Mammary epithelial cell (primary cell): ENCODE results near the gene CSF2RB.

Experiments used
- EZH2 ChIP-seq: IDR thresholded peaks from 2 replicates; pipeline ENCODE4 v1.6.1; 2012; ENCODE audit warnings: low read length, inconsistent platforms, borderline replicate concordance
- TF ChIP-seq, protein P1 (sequence below), 2 donors: IDR thresholded peaks in 1 of 2; conservative IDR thresholded peaks in 1 of 2; 2 replicates each; pipeline ENCODE4 v1.5.1; 2011 to 2012; ENCODE audit warnings: inconsistent platforms in 2 of 2, low read length in 2 of 2, mild to moderate bottlenecking in 2 of 2, control low read depth in 1 of 2, low read depth in 1 of 2; ENCODE audit not compliant: insufficient read depth in 1 of 2; ENCODE audit errors: extremely low read depth in 1 of 2

DNA sequence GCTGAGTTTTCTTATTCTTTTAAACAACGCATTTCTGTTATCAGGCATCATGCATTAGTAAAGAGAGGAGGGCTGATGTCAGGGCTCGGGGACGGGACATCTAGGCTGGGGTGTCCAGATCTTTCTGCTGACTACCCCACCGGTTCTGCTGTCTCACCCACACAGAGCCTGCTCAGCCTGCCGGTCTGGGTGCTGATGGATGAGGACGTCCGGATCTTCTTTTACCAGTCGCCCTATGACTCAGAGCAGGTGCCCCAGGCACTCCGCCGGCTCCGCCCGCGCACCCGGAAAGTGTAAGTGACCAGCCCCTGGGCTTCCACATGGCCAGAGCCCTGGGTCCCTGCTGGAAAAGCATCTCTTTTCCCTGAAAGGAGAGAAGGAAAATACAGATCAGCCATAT, 43.2 kb upstream of the CSF2RB start:
- TF ChIP-seq, protein P1, sequence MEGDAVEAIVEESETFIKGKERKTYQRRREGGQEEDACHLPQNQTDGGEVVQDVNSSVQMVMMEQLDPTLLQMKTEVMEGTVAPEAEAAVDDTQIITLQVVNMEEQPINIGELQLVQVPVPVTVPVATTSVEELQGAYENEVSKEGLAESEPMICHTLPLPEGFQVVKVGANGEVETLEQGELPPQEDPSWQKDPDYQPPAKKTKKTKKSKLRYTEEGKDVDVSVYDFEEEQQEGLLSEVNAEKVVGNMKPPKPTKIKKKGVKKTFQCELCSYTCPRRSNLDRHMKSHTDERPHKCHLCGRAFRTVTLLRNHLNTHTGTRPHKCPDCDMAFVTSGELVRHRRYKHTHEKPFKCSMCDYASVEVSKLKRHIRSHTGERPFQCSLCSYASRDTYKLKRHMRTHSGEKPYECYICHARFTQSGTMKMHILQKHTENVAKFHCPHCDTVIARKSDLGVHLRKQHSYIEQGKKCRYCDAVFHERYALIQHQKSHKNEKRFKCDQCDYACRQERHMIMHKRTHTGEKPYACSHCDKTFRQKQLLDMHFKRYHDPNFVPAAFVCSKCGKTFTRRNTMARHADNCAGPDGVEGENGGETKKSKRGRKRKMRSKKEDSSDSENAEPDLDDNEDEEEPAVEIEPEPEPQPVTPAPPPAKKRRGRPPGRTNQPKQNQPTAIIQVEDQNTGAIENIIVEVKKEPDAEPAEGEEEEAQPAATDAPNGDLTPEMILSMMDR (conservative IDR thresholded peaks at IDR 0.05 in 1 of 2, IDR thresholded peaks at IDR 0.05 in 1 of 2; ENCODE audit: extremely low read depth in 1 of 2, insufficient read depth in 1 of 2, low read depth in 1 of 2, low read length in 2 of 2), result no peak
- no peak for TF ChIP-seq EZH2
